K562 (cell line): ENCODE results near the gene UTP14A. TPM values are rescaled to one million over a fixed set of nuclear protein-coding genes. Genes with fewer than 3 reads are reported as not detected.

Experiments
- ATAC-seq: fragments of 200-7000 bp; cut with Tn5 transposase; 3 replicates; pipeline ENCODE4 v1.9.1; 2020; ENCODE audit warnings: moderate library complexity
- BruUV-seq: library from RNA; stranded (reverse); fragments of 400-500 nt; replicated peaks from 2 replicates; lab custom pipeline; 2021; lab: Mats Ljungman, UMichigan
- CTCF ChIA-PET: fragments of 300-600 bp; formaldehyde crosslinking; extraction: SDS; loops from one replicate; lab custom pipeline; 2021; ENCODE audit warnings: low intra/inter-chr PET ratio; lab: Yijun Ruan, JAX
- POLR2A ChIA-PET: fragments of 300-600, 350-650 bp; sonication (Branson Sonifier 250); formaldehyde crosslinking; extraction: SDS; loops from one replicate; lab custom pipeline; 2021; ENCODE audit warnings: antibody characterized with exemption, inconsistent platforms; lab: Yijun Ruan, JAX
- DNase-seq, 4 experiments: peaks; one replicate each; pipeline versions ENCODE4 v3.0.0 to v3.0.0-alpha.2; 2011 to 2018; ENCODE audit warnings: low spot score in 3 of 4, mixed read lengths in 3 of 4; ENCODE audit errors: extremely low read depth in 1 of 4
- FAIRE-seq: peaks from 2 replicates; lab custom pipeline; 2011; peaks lifted over from hg19 to GRCh38; lab: Jason Lieb, UNC
- H2AFZ ChIP-seq: 2 replicates; pipeline ENCODE4 v1.6.0; 2011; ENCODE audit warnings: low read depth, low read length, control low read depth, inconsistent platforms
- H3K27ac ChIP-seq: fragments of 200-600 bp; 3 replicates; pipeline ENCODE4 v1.8.0; 2011; ENCODE audit warnings: low read depth, mild to moderate bottlenecking, control low read depth, inconsistent platforms, low read length, moderate library complexity, mixed read lengths; ENCODE audit errors: extremely low read depth
- H3K27me3 ChIP-seq, 2 experiments: fragments of 300-600 bp in 1 of 2; 2 replicates in 1 of 2; 3 replicates in 1 of 2; pipeline versions ENCODE4 v1.6.0 to v1.8.0; 2011; ENCODE audit warnings: inconsistent platforms in 2 of 2, low read length in 2 of 2, mild to moderate bottlenecking in 1 of 2, mixed read lengths in 1 of 2, moderate library complexity in 1 of 2; ENCODE audit not compliant: control insufficient read depth in 2 of 2, insufficient read depth in 2 of 2
- H3K36me3 ChIP-seq: fragments of 300-600 bp; 3 replicates; pipeline ENCODE4 v1.8.0; 2011; ENCODE audit warnings: mild to moderate bottlenecking, low read length, inconsistent platforms; ENCODE audit not compliant: control insufficient read depth, insufficient read depth
- H3K4me1 ChIP-seq, 2 experiments: fragments of 200-600 bp in 1 of 2; replicated peaks in 1 of 2; 2 replicates in 1 of 2; 3 replicates in 1 of 2; pipeline versions ENCODE4 v1.5.1 to v1.8.0; 2011; ENCODE audit warnings: inconsistent platforms in 2 of 2, low read length in 2 of 2, mild to moderate bottlenecking in 1 of 2, mixed read lengths in 1 of 2, moderate library complexity in 1 of 2; ENCODE audit not compliant: control insufficient read depth in 2 of 2, insufficient read depth in 2 of 2
- H3K4me2 ChIP-seq: 2 replicates; pipeline ENCODE4 v1.6.1; 2011; ENCODE audit warnings: low read length, control low read depth, inconsistent platforms, mixed read lengths; ENCODE audit not compliant: insufficient read depth
- H3K4me3 ChIP-seq: fragments of 200-600 bp; sonication (generic), shearing (Covaris generic); 2 replicates; pipeline ENCODE4 v1.5.1; 2016; ENCODE audit warnings: control low read depth, inconsistent platforms
- H3K79me2 ChIP-seq: fragments of 200-600 bp; 3 replicates; pipeline ENCODE4 v1.8.0; 2011; ENCODE audit warnings: low read length, inconsistent platforms; ENCODE audit not compliant: control insufficient read depth, insufficient read depth
- H3K9ac ChIP-seq, 2 experiments: 2 replicates each; pipeline versions ENCODE4 v1.6.0 to v1.6.1; 2011; ENCODE audit warnings: low read depth in 2 of 2, low read length in 2 of 2, control low read depth in 1 of 2, inconsistent platforms in 1 of 2, mild to moderate bottlenecking in 1 of 2, mixed read lengths in 1 of 2; ENCODE audit not compliant: insufficient read depth in 1 of 2
- H3K9me1 ChIP-seq: one replicate; pipeline ENCODE4 v1.6.0; 2011; ENCODE audit warnings: inconsistent platforms, mild to moderate bottlenecking, low read length, moderate library complexity; ENCODE audit not compliant: control insufficient read depth, insufficient read depth
- H3K9me3 ChIP-seq: replicated peaks from 2 replicates; pipeline ENCODE4 v1.5.1; 2011; ENCODE audit warnings: low read depth, low read length, inconsistent platforms; ENCODE audit not compliant: control insufficient read depth, insufficient read depth
- H4K20me1 ChIP-seq: replicated peaks from 2 replicates; pipeline ENCODE4 v1.6.1; 2011; ENCODE audit warnings: low read length, inconsistent platforms, mixed read lengths; ENCODE audit not compliant: control insufficient read depth, insufficient read depth
- EZH2 ChIP-seq: IDR thresholded peaks from 2 replicates; pipeline ENCODE4 v1.6.1; 2012; ENCODE audit warnings: low read depth, mild to moderate bottlenecking, inconsistent platforms, low read length, borderline replicate concordance
- HDAC1 ChIP-seq, 2 experiments: fragments of 450-650 bp; IDR thresholded peaks; 2 replicates each; pipeline ENCODE4 v1.6.1; 2016 to 2017; ENCODE audit warnings: inconsistent platforms in 1 of 2, mild to moderate bottlenecking in 1 of 2, moderate library complexity in 1 of 2
- HMGN3 ChIP-seq: IDR thresholded peaks from 2 replicates; pipeline ENCODE4 v1.6.1; 2011; ENCODE audit warnings: borderline replicate concordance, low read depth, mild to moderate bottlenecking, mixed read lengths, low read length; ENCODE audit not compliant: insufficient read length; ENCODE audit errors: extremely low read depth
- MAX ChIP-seq: sonication (generic); formaldehyde crosslinking; IDR thresholded peaks from 2 replicates; pipeline ENCODE4 v1.9.0; 2022; ENCODE audit warnings: mild to moderate bottlenecking, missing genetic modification reagents
- MYC ChIP-seq, 2 experiments: fragments of 250-450 bp in 1 of 2; sonication (Bioruptor Pico) in 1 of 2; IDR thresholded peaks; 2 replicates each; pipeline versions ENCODE4 v1.5.1 to v1.6.1; 2012 to 2021; ENCODE audit warnings: low read depth in 2 of 2, borderline replicate concordance in 1 of 2, improper control_type of control experiment in 1 of 2, low read length in 1 of 2, mild to moderate bottlenecking in 1 of 2, moderate library complexity in 1 of 2
- TOE1 ChIP-seq, 2 experiments: fragments of 450-650 bp in 1 of 2; sonication (generic) in 1 of 2; formaldehyde crosslinking in 1 of 2; IDR thresholded peaks; 2 replicates each; pipeline versions ENCODE4 v1.7.1 to v1.8.0; 2016 to 2022; ENCODE audit warnings: borderline replicate concordance in 2 of 2, mild to moderate bottlenecking in 2 of 2, antibody characterized with exemption in 1 of 2, inconsistent platforms in 1 of 2, low read depth in 1 of 2, missing genetic modification reagents in 1 of 2, moderate library complexity in 1 of 2
- WGBS: fragments of 100-300 bp; shearing (Covaris generic); methylation state at CpG from one replicate; pipeline ENCODE4 v1.1.6; 2016; ENCODE audit warnings: low coverage, mixed read lengths; ENCODE audit not compliant: insufficient coverage; ENCODE audit errors: missing lambda C conversion rate; 5-methylcytosine and 5-hydroxymethylcytosine counted together
- in situ Hi-C: fragments of 300-500 bp; cut with MboI; formaldehyde crosslinking; loops from 4 replicates; pipeline ENCODE4 v1.15.0; 2018; ENCODE audit warnings: inconsistent platforms, mixed read lengths
- intact Hi-C: fragments of 100-400 bp; cut with micrococcal nuclease; formaldehyde crosslinking; loops from 2 replicates; pipeline ENCODE4 v1.14.2; 2022
- polyA plus RNA-seq, 8 experiments: library from polyadenylated mRNA; depleted of rRNA in 4 of 8; stranded (reverse) in 5 of 8; unstranded in 3 of 8; fragments of >200 nt; fragmentation: Nextera tagmentation in 2 of 8; fragmentation: Illumina TruSeq in 1 of 8; extraction: Ambion mirVana in 2 of 8; extraction: Trizol in 1 of 8; gene quantifications; 2 replicates each; pipeline versions ENCODE4 v1.2.1 to v1.2.3, GENCODE V29; 2011 to 2014; ENCODE audit warnings: inconsistent platforms in 1 of 8, missing spikeins in 1 of 8
- total RNA-seq, 7 experiments: library from RNA; depleted of rRNA in 6 of 7; stranded (reverse); fragments of >200 nt in 6 of 7; fragmentation: Illumina TruSeq in 2 of 7; extraction: Trizol in 2 of 7; gene quantifications; 2 replicates each; pipeline versions ENCODE4 v1.2.1 to v1.2.3, GENCODE V29; 2011 to 2021; ENCODE audit warnings: low replicate concordance in 1 of 7

The UTP14A gene
- total and polyA plus RNA-seq, 9 of the 15 experiments (the other 6 are each of a cell fraction or from before 2014, with no cell fraction given), result 30.5 to 91.0 (median 64.1) TPM

DNA sequence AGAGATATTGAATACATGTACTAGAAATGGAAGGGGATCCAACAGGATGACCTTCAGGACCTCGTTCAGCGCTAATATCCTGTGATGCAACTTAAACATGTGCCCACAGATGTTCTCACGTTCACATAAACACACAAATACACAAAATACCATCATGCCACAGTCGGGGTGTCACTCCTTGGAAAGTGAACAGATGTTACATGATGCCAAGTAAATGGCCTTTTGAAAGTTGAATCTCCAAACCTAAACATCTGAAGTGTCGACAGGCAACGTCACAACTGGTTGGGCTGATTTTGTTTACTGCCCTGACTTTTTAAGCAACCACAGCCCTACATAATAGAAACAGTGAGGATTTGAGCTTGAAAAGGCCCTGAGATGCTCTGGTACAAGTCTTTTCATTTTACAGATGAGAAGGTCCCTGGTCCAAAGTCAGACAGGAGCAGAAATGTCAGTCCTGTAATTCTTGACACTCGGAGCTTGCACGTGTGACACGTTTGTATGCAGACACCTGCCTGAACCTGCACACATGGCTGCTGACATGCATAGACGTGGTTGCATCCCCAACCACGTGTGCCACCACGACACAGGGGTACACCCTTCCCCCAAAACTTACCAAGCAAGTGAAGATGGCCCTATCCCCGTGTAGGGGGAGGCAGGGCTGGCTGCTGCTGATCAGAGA is 53.0 kb downstream of the UTP14A start:
- Histone ChIP-seq H3K9ac (peak overlapping the region; percentile 44 to 85; a peak in 3 of 4 replicates), H3K36me3 (no peaks in the 10 kb centered on the region), H3K27ac (peak overlapping the region; percentile 94; the same call in 2 of the 3 replicates), H3K4me2 (peak overlapping the region; percentile 82; the same call in 1 of the 2 replicates), H4K20me1 (no peaks in the 10 kb centered on the region), H3K4me1 (peaks cover 39% of the 10 kb centered on the region in 2 experiments), H3K4me3 (no peak overlapping the region), H3K9me3 (no peaks in the 10 kb centered on the region), H3K79me2 (peaks cover 9% of the 10 kb centered on the region; the same call in 2 of the 3 replicates), H3K27me3 (no peaks in the 10 kb centered on the region), H3K9me1 (no peaks in the 10 kb centered on the region), H2AFZ (peak overlapping the region; percentile 97)
- ChIA-PET POLR2A (interaction anchor here (0.6 to 1.1 kb wide), 4 partner anchors 13 to 823 kb away, joined by 3 read pairs; no protein-coding TSS in a partner anchor), CTCF (no interaction called here)
- TF ChIP-seq MYC (IDR thresholded peaks at IDR 0.05; ENCODE audit: low read depth, low read length), result 0 out of 2 replicates have a peak, but pooled peaks have one; percentile 8
- TF ChIP-seq MYC (CRISPR knock-in tag; IDR thresholded peaks at IDR 0.05; ENCODE audit: borderline replicate concordance, low read depth), result no peak
- no peak for TF ChIP-seq TOE1 (IDR thresholded peaks at IDR 0.05; ENCODE audit: borderline replicate concordance)
- TF ChIP-seq TOE1 (CRISPR knock-in tag; IDR thresholded peaks at IDR 0.05; ENCODE audit: borderline replicate concordance, low read depth), result no peak
- no peak for TF ChIP-seq HMGN3
- no peak for TF ChIP-seq EZH2
- peak; percentile 66 for TF ChIP-seq MAX (CRISPR knock-in tag)
- no peak for TF ChIP-seq HDAC1 (IDR thresholded peaks at IDR 0.05)
- no TSS peak for BruUV-seq
- FAIRE-seq, result peak; percentile 80
- no peak for DNase-seq
- intact Hi-C loops, result no loop called here
- in situ Hi-C loops, result no loop called here
- ATAC-seq, result no peak
- 33% methylated on average over 11 of the region's 13 CpGs for WGBS
